BLaER1 treated with 17β-estradiol and CSF1 and Interleukin-3, amounts not matched to agents 10 nM and 100 nM (cell line): ENCODE data around the gene SYNGR4.

Experiments used
- H3K27ac ChIP-seq, 11 experiments: shearing (Covaris generic); formaldehyde crosslinking; 2 replicates each; pipeline ENCODE4 v1.8.1; 2022
- H3K27me3 ChIP-seq, 11 experiments: shearing (Covaris generic); formaldehyde crosslinking; 2 replicates each; pipeline ENCODE4 v1.8.1; 2022
- H3K36me3 ChIP-seq, 11 experiments: shearing (Covaris generic); formaldehyde crosslinking; 2 replicates each; pipeline ENCODE4 v1.8.1; 2022
- H3K4me1 ChIP-seq, 10 experiments: shearing (Covaris generic); formaldehyde crosslinking; 2 replicates each; pipeline ENCODE4 v1.8.1; 2022
- H3K4me2 ChIP-seq, 11 experiments: shearing (Covaris generic); formaldehyde crosslinking; 2 replicates each; pipeline ENCODE4 v1.8.1; 2022
- H3K4me3 ChIP-seq, 10 experiments: shearing (Covaris generic); formaldehyde crosslinking; 2 replicates each; pipeline ENCODE4 v1.8.1; 2022
- H3K9ac ChIP-seq, 11 experiments: shearing (Covaris generic); formaldehyde crosslinking; 2 replicates each; pipeline ENCODE4 v1.8.1; 2022
- H3K9me3 ChIP-seq, 11 experiments: shearing (Covaris generic); formaldehyde crosslinking; replicated peaks in 1 of 11; 2 replicates each; pipeline ENCODE4 v1.8.1; 2022
- H4K20me1 ChIP-seq, 11 experiments: shearing (Covaris generic); formaldehyde crosslinking; 2 replicates each; pipeline ENCODE4 v1.8.1; 2022
- Cebpa-rat ChIP-seq, 11 experiments: shearing (Covaris generic); IDR thresholded peaks; 2 replicates each; pipeline ENCODE4 v1.8.1; 2022

The SYNGR4 gene

DNA sequence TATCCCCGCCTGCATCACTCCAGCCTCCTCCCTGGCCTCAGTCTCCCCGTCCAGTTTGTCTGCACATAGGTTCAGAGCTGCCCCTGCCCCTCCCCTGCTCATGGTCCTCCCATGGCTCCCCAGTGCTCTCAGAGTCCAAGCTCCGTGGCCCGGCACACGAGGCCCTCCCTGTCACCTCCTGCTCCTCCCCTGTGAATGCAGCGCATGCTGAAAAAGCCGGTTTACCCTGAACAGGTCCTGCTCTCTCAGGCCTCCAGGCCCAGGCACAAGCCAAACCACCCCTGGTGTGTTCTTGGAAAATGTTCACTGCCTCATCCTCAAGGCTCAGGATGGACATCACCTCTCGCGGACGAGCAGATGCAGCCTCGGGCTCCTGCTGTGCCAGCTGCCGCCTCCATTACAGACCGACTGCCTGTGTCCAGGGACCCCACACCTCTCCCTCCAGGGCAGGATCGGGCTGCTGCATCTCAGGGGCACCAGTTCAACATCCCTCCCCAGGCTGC lies 25.9 kb upstream of the SYNGR4 start:
- no peak overlapping the region for H3K27ac ChIP-seq
- peaks cover 0 to 3% (median 0%) of the 10 kb centered on the region in 11 experiments; a peak in 2 of 22 replicates for H4K20me1 ChIP-seq
- 0 out of 22 replicates have a peak overlapping the region, but pooled peaks of 1 of the 11 experiments have one; percentile 31 for H3K9ac ChIP-seq
- no peaks in the 10 kb centered on the region for H3K27me3 ChIP-seq
- H3K9me3 ChIP-seq: no peaks in the 10 kb centered on the region
- peaks cover 11 to 28% (median 22%) of the 10 kb centered on the region in 10 experiments; a peak in 19 of 20 replicates for H3K4me1 ChIP-seq
- H3K36me3 ChIP-seq: no peaks in the 10 kb centered on the region
- no peak overlapping the region for H3K4me2 ChIP-seq
- H3K4me3 ChIP-seq: no peak overlapping the region
- no peak for TF ChIP-seq Cebpa-rat (IDR thresholded peaks at IDR 0.05)

GRCh38 chr19:48338802-48339503 lies 25.2 kb upstream of the SYNGR4 start:
- no peaks in the 10 kb centered on the region; a peak in 1 of 22 replicates for H4K20me1 ChIP-seq
- H3K9me3 ChIP-seq: no peaks in the 10 kb centered on the region
- no peak overlapping the region for H3K9ac ChIP-seq
- peaks cover 9 to 26% (median 20%) of the 10 kb centered on the region in 10 experiments; a peak in 18 of 20 replicates for H3K4me1 ChIP-seq
- no peaks in the 10 kb centered on the region for H3K27me3 ChIP-seq
- H3K36me3 ChIP-seq: no peaks in the 10 kb centered on the region
- TF ChIP-seq Cebpa-rat (IDR thresholded peaks at IDR 0.05): no peak
- H3K4me2 ChIP-seq: no peak overlapping the region
- no peak overlapping the region for H3K4me3 ChIP-seq
- no peak overlapping the region for H3K27ac ChIP-seq

DNA sequence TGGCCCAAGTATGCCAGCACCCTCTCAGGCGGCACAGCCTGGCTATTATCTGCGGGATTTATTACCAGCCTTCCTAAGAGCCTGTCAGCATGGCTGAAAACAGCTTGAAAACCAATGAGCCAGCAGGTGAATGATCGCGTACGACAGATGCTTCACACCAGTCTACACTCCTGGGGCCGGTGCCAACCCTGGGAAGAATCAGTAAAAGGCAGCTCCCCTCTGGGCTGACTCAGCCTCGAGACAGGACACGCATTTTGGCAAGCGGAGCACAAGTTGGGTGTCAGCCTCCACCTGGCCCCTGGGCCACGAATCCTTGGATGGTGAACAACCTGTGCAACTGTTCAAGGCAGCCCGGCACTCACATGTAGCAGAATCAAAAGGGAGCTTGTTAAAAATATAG lies 23.2 kb upstream of the SYNGR4 start:
- Histone ChIP-seq H3K36me3 (no peaks in the 10 kb centered on the region), H3K9ac (peak overlapping the region in 1 of 11 experiments; percentile 4; a peak in 1 of 22 replicates), H3K27me3 (no peaks in the 10 kb centered on the region), H3K4me1 (peaks cover 6 to 19% (median 11%) of the 10 kb centered on the region in 10 experiments; a peak in 15 of 20 replicates), H3K9me3 (no peaks in the 10 kb centered on the region), H3K4me2 (no peak overlapping the region; a peak in 1 of 22 replicates), H3K27ac (peak overlapping the region in 2 of 11 experiments; percentile 9 to 10; a peak in 1 of 22 replicates), H3K4me3 (no peak overlapping the region), H4K20me1 (no peaks in the 10 kb centered on the region; a peak in 1 of 22 replicates)
- TF ChIP-seq Cebpa-rat (IDR thresholded peaks at IDR 0.05): no peak

GRCh38 chr19:48341515-48342413 lies 22.4 kb upstream of the SYNGR4 start:
- Histone ChIP-seq H3K27ac (peak overlapping the region in 1 of 11 experiments; percentile 10; a peak in 1 of 22 replicates), H4K20me1 (no peaks in the 10 kb centered on the region; a peak in 1 of 22 replicates), H3K4me3 (no peak overlapping the region), H3K27me3 (no peaks in the 10 kb centered on the region), H3K36me3 (no peaks in the 10 kb centered on the region), H3K9me3 (no peaks in the 10 kb centered on the region), H3K4me1 (peaks cover 6 to 19% (median 11%) of the 10 kb centered on the region in 10 experiments; a peak in 15 of 20 replicates), H3K9ac (no peak overlapping the region), H3K4me2 (no peak overlapping the region)
- no peak for TF ChIP-seq Cebpa-rat (IDR thresholded peaks at IDR 0.05)

DNA sequence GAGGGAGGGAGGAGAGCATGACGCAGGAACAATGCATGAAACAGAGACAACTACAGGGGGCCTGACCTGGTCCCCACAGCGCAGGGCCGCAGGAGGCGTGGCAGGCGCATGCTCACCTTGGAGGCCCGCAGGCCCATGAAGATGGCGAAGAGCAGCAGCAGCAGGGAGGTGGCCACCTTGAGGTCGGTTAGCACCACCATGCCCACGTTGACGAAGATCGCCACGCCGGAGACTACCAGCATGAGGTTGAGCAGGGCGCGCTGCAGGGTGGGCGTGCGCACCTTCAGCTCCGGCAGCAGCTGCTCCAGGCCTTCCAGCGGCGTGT lies 21.8 kb upstream of the SYNGR4 start:
- no peaks in the 10 kb centered on the region; a peak in 1 of 22 replicates for H4K20me1 ChIP-seq
- no peak overlapping the region for H3K4me3 ChIP-seq
- no peak for TF ChIP-seq Cebpa-rat (IDR thresholded peaks at IDR 0.05)
- no peaks in the 10 kb centered on the region for H3K9me3 ChIP-seq
- peak overlapping the region in 4 of 11 experiments; percentile 24 to 54 (median 44); a peak in 5 of 22 replicates for H3K4me2 ChIP-seq
- no peaks in the 10 kb centered on the region for H3K27me3 ChIP-seq
- H3K27ac ChIP-seq: 0 out of 22 replicates have a peak overlapping the region, but pooled peaks of 1 of the 11 experiments have one; percentile 8
- H3K9ac ChIP-seq: peak overlapping the region in 1 of 11 experiments; percentile 24; a peak in 1 of 22 replicates
- peaks cover 6 to 19% (median 11%) of the 10 kb centered on the region in 10 experiments; a peak in 15 of 20 replicates for H3K4me1 ChIP-seq
- no peaks in the 10 kb centered on the region for H3K36me3 ChIP-seq

- Histone ChIP-seq H3K27me3 (no peaks in the 10 kb centered on the region), H3K27ac (no peak overlapping the region), H4K20me1 (no peaks in the 10 kb centered on the region; a peak in 1 of 22 replicates), H3K4me3 (no peak overlapping the region), H3K4me1 (peaks cover 6 to 19% (median 11%) of the 10 kb centered on the region in 10 experiments; a peak in 15 of 20 replicates), H3K9me3 (no peaks in the 10 kb centered on the region), H3K4me2 (peak overlapping the region in 5 of 11 experiments; percentile 24 to 54 (median 34); a peak in 8 of 22 replicates), H3K9ac (0 out of 22 replicates have a peak overlapping the region, but pooled peaks of 1 of the 11 experiments have one; percentile 24), H3K36me3 (no peaks in the 10 kb centered on the region)
- TF ChIP-seq Cebpa-rat (IDR thresholded peaks at IDR 0.05): no peak
These were observed 21.2 kb upstream of the SYNGR4 start for GRCh38 chr19:48342841-48343540.

DNA sequence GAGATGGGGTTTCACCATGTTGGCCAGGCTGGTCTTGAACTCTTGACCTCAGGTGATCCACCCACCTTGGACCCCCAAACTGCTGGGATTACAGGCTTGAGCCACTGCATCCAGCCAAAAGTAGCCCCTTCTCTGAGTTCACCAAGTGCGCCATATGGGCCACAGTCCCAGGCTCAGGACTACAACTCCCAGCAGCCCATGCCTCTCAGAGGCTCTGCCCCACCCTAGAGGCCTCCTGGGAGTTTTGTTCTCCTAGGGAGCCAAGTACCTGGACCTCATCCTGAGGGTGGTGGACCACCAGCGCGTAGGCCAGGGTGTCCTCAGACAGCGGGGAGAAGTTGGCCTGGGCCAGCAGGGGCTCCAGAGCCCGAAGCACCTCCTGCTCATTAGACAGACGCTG lies 19.3 kb upstream of the SYNGR4 start:
- H3K9ac ChIP-seq: no peak overlapping the region
- no peaks in the 10 kb centered on the region for H3K36me3 ChIP-seq
- no peaks in the 10 kb centered on the region for H4K20me1 ChIP-seq
- no peaks in the 10 kb centered on the region for H3K27me3 ChIP-seq
- no peak overlapping the region for H3K4me3 ChIP-seq
- no peak overlapping the region for H3K27ac ChIP-seq
- no peak overlapping the region for H3K4me2 ChIP-seq
- no peak for TF ChIP-seq Cebpa-rat (IDR thresholded peaks at IDR 0.05)
- H3K9me3 ChIP-seq: no peaks in the 10 kb centered on the region
- peaks cover 6 to 19% (median 11%) of the 10 kb centered on the region in 10 experiments; a peak in 15 of 20 replicates for H3K4me1 ChIP-seq

- H3K27ac ChIP-seq: no peak overlapping the region
- TF ChIP-seq Cebpa-rat (IDR thresholded peaks at IDR 0.05): no peak
These were observed 18.0 kb upstream of the SYNGR4 start for GRCh38 chr19:48346191-48346590.

More at GRCh38 chr19:48346191-48346590, 18.0 kb upstream of the SYNGR4 start:
- no peaks in the 10 kb centered on the region for H3K9me3 ChIP-seq
- H3K9ac ChIP-seq: no peak overlapping the region
- H3K4me1 ChIP-seq: peaks cover 0 to 14% (median 11%) of the 10 kb centered on the region in 10 experiments; a peak in 11 of 20 replicates
- H4K20me1 ChIP-seq: no peaks in the 10 kb centered on the region
- H3K27me3 ChIP-seq: no peaks in the 10 kb centered on the region
- no peak overlapping the region for H3K4me3 ChIP-seq
- H3K4me2 ChIP-seq: no peak overlapping the region
- no peaks in the 10 kb centered on the region for H3K36me3 ChIP-seq
